ENCODE results near the gene SSBP2. TPM values are rescaled to one million over a fixed set of nuclear protein-coding genes. Genes with fewer than 3 reads are reported as not detected.

Gene SSBP2
- total RNA-seq, 2 donors from 2014 or later = 11.1 to 28.0 TPM

- intact Hi-C loops (cut with DNase I) = no loop called here
- H3K4me1 ChIP-seq = no peaks in the 10 kb centered on the region
- H3K27ac ChIP-seq = no peak overlapping the region
Measured at GRCh38 chr5:81726297-81726696, 24.6 kb downstream of the SSBP2 start.

GRCh38 chr5:81724571-81724970 is 26.3 kb downstream of the SSBP2 start:
- no peak for DNase-seq
- Histone ChIP-seq H3K9me3 (no peaks in the 10 kb centered on the region), H3K9ac (ENCODE audit: low read depth in 2 of 2, low read length in 2 of 2) (no peak overlapping the region), H3K4me1 (no peaks in the 10 kb centered on the region), H3K4me3 (no peak overlapping the region), H3K27ac (no peak overlapping the region), H3K36me3 (no peaks in the 10 kb centered on the region), H3K27me3 (no peaks in the 10 kb centered on the region)
- TF ChIP-seq CTCF (IDR thresholded peaks at IDR 0.05) = no peak
- intact Hi-C loops (cut with DNase I) = no loop called here

More at GRCh38 chr5:81726297-81726696, 24.6 kb downstream of the SSBP2 start:
- no peaks in the 10 kb centered on the region for H3K27me3 ChIP-seq
- H3K36me3 ChIP-seq = no peaks in the 10 kb centered on the region
- no peak for TF ChIP-seq CTCF (IDR thresholded peaks at IDR 0.05)
- no peak overlapping the region for H3K9ac ChIP-seq (ENCODE audit: low read depth in 2 of 2, low read length in 2 of 2)
- no peaks in the 10 kb centered on the region for H3K9me3 ChIP-seq
- DNase-seq = no peak
- H3K4me3 ChIP-seq = no peak overlapping the region

GRCh38 chr5:81724108-81724507 is 26.8 kb downstream of the SSBP2 start:
- H3K4me1 ChIP-seq = no peaks in the 10 kb centered on the region
- intact Hi-C loops (cut with DNase I) = no loop called here
- no peak for DNase-seq

GRCh38 chr5:81721049-81721448 is 29.8 kb downstream of the SSBP2 start:
- DNase-seq = no peak
- intact Hi-C loops (cut with DNase I) = no loop called here
- no peaks in the 10 kb centered on the region for H3K9me3 ChIP-seq
- H3K4me1 ChIP-seq = no peaks in the 10 kb centered on the region
- no peak overlapping the region for H3K4me3 ChIP-seq
- no peak overlapping the region for H3K27ac ChIP-seq
- TF ChIP-seq CTCF (IDR thresholded peaks at IDR 0.05) = no peak
- no peaks in the 10 kb centered on the region for H3K36me3 ChIP-seq
- no peak overlapping the region for H3K9ac ChIP-seq (ENCODE audit: low read depth in 2 of 2, low read length in 2 of 2)
- no peaks in the 10 kb centered on the region for H3K27me3 ChIP-seq

More at GRCh38 chr5:81724108-81724507, 26.8 kb downstream of the SSBP2 start:
- H3K27ac ChIP-seq = no peak overlapping the region
- no peaks in the 10 kb centered on the region for H3K9me3 ChIP-seq
- TF ChIP-seq CTCF (IDR thresholded peaks at IDR 0.05) = no peak
- no peak overlapping the region for H3K4me3 ChIP-seq
- H3K27me3 ChIP-seq = no peaks in the 10 kb centered on the region
- no peak overlapping the region for H3K9ac ChIP-seq (ENCODE audit: low read depth in 2 of 2, low read length in 2 of 2)
- H3K36me3 ChIP-seq = no peaks in the 10 kb centered on the region

GRCh38 chr5:81719743-81720345 is 31.1 kb downstream of the SSBP2 start:
- Histone ChIP-seq H3K9ac (ENCODE audit: low read depth in 2 of 2, low read length in 2 of 2) (no peak overlapping the region), H3K4me1 (no peaks in the 10 kb centered on the region), H3K4me3 (no peak overlapping the region), H3K36me3 (no peaks in the 10 kb centered on the region), H3K9me3 (no peaks in the 10 kb centered on the region), H3K27me3 (no peaks in the 10 kb centered on the region), H3K27ac (no peak overlapping the region)
- no peak for TF ChIP-seq CTCF (IDR thresholded peaks at IDR 0.05)
- intact Hi-C loops (cut with DNase I) = no loop called here
- DNase-seq = no peak

Data from colonic mucosa (tissue), 4 donors.